Ovary (tissue), 3 donors: Measurements from ENCODE around the gene FGFBP1.

Source experiments
- EP300 ChIP-seq: sonication (generic); formaldehyde crosslinking; IDR thresholded peaks from one replicate; pipeline ENCODE4 v1.6.1; 2017; ENCODE audit warnings: antibody characterized with exemption
- POLR2A ChIP-seq: fragments of 450-650 bp; IDR thresholded peaks from one replicate; pipeline ENCODE4 v1.6.1; 2017; ENCODE audit warnings: antibody characterized with exemption, mild to moderate bottlenecking, moderate library complexity
- TF ChIP-seq, protein P1 (sequence below), 3 donors: fragments of 450-650 bp in 2 of 3; fragments of 200-600 bp in 1 of 3; IDR thresholded peaks; one replicate each; pipeline versions ENCODE4 v1.5.1 to v1.8.0; 2016 to 2022; ENCODE audit warnings: antibody characterized with exemption in 3 of 3, mild to moderate bottlenecking in 1 of 3
- donor health status: DM: no; HTN: no; CAD: no.

DNA sequence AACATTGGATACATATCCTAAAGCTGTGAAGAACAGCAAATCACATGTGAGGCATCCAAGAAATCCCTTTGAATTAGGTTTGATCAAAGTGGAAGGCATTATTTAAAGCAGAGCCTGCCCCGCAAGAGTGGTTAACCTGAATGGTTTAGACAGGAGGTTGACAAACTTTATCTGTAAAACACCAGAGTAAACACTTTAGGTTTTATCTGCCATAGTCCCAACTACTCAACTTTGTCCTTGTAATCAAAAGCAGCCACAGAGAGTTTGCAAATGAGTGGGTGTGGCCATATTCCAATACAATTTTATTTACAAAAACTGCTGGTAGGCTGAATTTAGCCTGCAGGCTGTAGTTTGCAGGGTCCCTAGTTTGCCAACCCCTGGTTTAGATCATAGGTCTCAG lies 49.7 kb upstream of the FGFBP1 start:
- TF ChIP-seq, protein P1, sequence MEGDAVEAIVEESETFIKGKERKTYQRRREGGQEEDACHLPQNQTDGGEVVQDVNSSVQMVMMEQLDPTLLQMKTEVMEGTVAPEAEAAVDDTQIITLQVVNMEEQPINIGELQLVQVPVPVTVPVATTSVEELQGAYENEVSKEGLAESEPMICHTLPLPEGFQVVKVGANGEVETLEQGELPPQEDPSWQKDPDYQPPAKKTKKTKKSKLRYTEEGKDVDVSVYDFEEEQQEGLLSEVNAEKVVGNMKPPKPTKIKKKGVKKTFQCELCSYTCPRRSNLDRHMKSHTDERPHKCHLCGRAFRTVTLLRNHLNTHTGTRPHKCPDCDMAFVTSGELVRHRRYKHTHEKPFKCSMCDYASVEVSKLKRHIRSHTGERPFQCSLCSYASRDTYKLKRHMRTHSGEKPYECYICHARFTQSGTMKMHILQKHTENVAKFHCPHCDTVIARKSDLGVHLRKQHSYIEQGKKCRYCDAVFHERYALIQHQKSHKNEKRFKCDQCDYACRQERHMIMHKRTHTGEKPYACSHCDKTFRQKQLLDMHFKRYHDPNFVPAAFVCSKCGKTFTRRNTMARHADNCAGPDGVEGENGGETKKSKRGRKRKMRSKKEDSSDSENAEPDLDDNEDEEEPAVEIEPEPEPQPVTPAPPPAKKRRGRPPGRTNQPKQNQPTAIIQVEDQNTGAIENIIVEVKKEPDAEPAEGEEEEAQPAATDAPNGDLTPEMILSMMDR (IDR thresholded peaks at IDR 0.05) = no peak
- no peak for TF ChIP-seq POLR2A
- TF ChIP-seq EP300 = no peak
